ENCODE data around the gene GPR143. TPM values are rescaled to one million over a fixed set of nuclear protein-coding genes. Genes with fewer than 3 reads are reported as not detected.

Gene GPR143
- total RNA-seq, 1 experiment from 2014 or later, result 32.1 TPM

GRCh38 chrX:9747644-9748043, 18.0 kb downstream of the GPR143 start:
- Histone ChIP-seq H3K4me3 (ENCODE audit: insufficient read depth, low read depth, low read length) (no peak overlapping the region), H3K36me3 (replicated peaks; ENCODE audit: control insufficient read depth, insufficient read depth, low read length) (no peaks in the 10 kb centered on the region; the same call in 1 of the 2 replicates), H3K27me3 (ENCODE audit: control insufficient read depth, insufficient read depth, low read length) (no peaks in the 10 kb centered on the region)
- no peak for DNase-seq

GRCh38 chrX:9746148-9746888, 19.3 kb downstream of the GPR143 start:
- Histone ChIP-seq H3K36me3 (replicated peaks; ENCODE audit: control insufficient read depth, insufficient read depth, low read length) (no peaks in the 10 kb centered on the region; the same call in 1 of the 2 replicates), H3K27me3 (ENCODE audit: control insufficient read depth, insufficient read depth, low read length) (no peaks in the 10 kb centered on the region), H3K4me3 (ENCODE audit: insufficient read depth, low read depth, low read length) (no peak overlapping the region)
- peak; percentile 66 for DNase-seq

GRCh38 chrX:9745417-9746115, 20.1 kb downstream of the GPR143 start:
- Histone ChIP-seq H3K27me3 (ENCODE audit: control insufficient read depth, insufficient read depth, low read length) (no peaks in the 10 kb centered on the region), H3K36me3 (replicated peaks; ENCODE audit: control insufficient read depth, insufficient read depth, low read length) (no peaks in the 10 kb centered on the region; the same call in 1 of the 2 replicates), H3K4me3 (ENCODE audit: insufficient read depth, low read depth, low read length) (no peak overlapping the region)
- DNase-seq, result no peak

- Histone ChIP-seq H3K27me3 (ENCODE audit: control insufficient read depth, insufficient read depth, low read length) (no peaks in the 10 kb centered on the region), H3K36me3 (replicated peaks; ENCODE audit: control insufficient read depth, insufficient read depth, low read length) (no peaks in the 10 kb centered on the region; the same call in none of the 2 replicates), H3K4me3 (ENCODE audit: insufficient read depth, low read depth, low read length) (no peak overlapping the region)
- no peak for DNase-seq
These were observed 26.5 kb downstream of the GPR143 start for GRCh38 chrX:9739130-9739529.

GRCh38 chrX:9738151-9738550, 27.5 kb downstream of the GPR143 start:
- no peak overlapping the region for H3K4me3 ChIP-seq (ENCODE audit: insufficient read depth, low read depth, low read length)
- DNase-seq, result no peak
- no peaks in the 10 kb centered on the region for H3K27me3 ChIP-seq (ENCODE audit: control insufficient read depth, insufficient read depth, low read length)
- H3K36me3 ChIP-seq (replicated peaks; ENCODE audit: control insufficient read depth, insufficient read depth, low read length), result no peaks in the 10 kb centered on the region; the same call in 1 of the 2 replicates

- Histone ChIP-seq H3K4me3 (ENCODE audit: insufficient read depth, low read depth, low read length) (no peak overlapping the region), H3K36me3 (replicated peaks; ENCODE audit: control insufficient read depth, insufficient read depth, low read length) (no peaks in the 10 kb centered on the region; the same call in 1 of the 2 replicates), H3K27me3 (ENCODE audit: control insufficient read depth, insufficient read depth, low read length) (no peaks in the 10 kb centered on the region)
- no peak for DNase-seq
These were observed 28.3 kb downstream of the GPR143 start for GRCh38 chrX:9737363-9737762.

- Histone ChIP-seq H3K27me3 (ENCODE audit: control insufficient read depth, insufficient read depth, low read length) (no peaks in the 10 kb centered on the region), H3K4me3 (ENCODE audit: insufficient read depth, low read depth, low read length) (no peak overlapping the region), H3K36me3 (replicated peaks; ENCODE audit: control insufficient read depth, insufficient read depth, low read length) (no peaks in the 10 kb centered on the region)
- DNase-seq, result no peak
These were observed 34.9 kb downstream of the GPR143 start for GRCh38 chrX:9730752-9731151.

- H3K36me3 ChIP-seq (replicated peaks; ENCODE audit: control insufficient read depth, insufficient read depth, low read length), result peaks cover 3% of the 10 kb centered on the region; the same call in 1 of the 2 replicates
- no peaks in the 10 kb centered on the region for H3K27me3 ChIP-seq (ENCODE audit: control insufficient read depth, insufficient read depth, low read length)
- no peak overlapping the region for H3K4me3 ChIP-seq (ENCODE audit: insufficient read depth, low read depth, low read length)
- DNase-seq, result no peak
These were observed 35.6 kb downstream of the GPR143 start for GRCh38 chrX:9730078-9730477.

GRCh38 chrX:9729171-9729885, 36.3 kb downstream of the GPR143 start:
- peaks cover 3% of the 10 kb centered on the region; the same call in 1 of the 2 replicates for H3K36me3 ChIP-seq (replicated peaks; ENCODE audit: control insufficient read depth, insufficient read depth, low read length)
- no peak for DNase-seq
- H3K27me3 ChIP-seq (ENCODE audit: control insufficient read depth, insufficient read depth, low read length), result no peaks in the 10 kb centered on the region
- H3K4me3 ChIP-seq (ENCODE audit: insufficient read depth, low read depth, low read length), result no peak overlapping the region

GRCh38 chrX:9728261-9728660, 37.4 kb downstream of the GPR143 start:
- DNase-seq, result no peak
- Histone ChIP-seq H3K4me3 (ENCODE audit: insufficient read depth, low read depth, low read length) (no peak overlapping the region), H3K36me3 (replicated peaks; ENCODE audit: control insufficient read depth, insufficient read depth, low read length) (peaks cover 3% of the 10 kb centered on the region; the same call in 1 of the 2 replicates), H3K27me3 (ENCODE audit: control insufficient read depth, insufficient read depth, low read length) (no peaks in the 10 kb centered on the region)

GRCh38 chrX:9724711-9725110, 40.9 kb downstream of the GPR143 start:
- Histone ChIP-seq H3K36me3 (replicated peaks; ENCODE audit: control insufficient read depth, insufficient read depth, low read length) (peaks cover 3% of the 10 kb centered on the region; the same call in 1 of the 2 replicates), H3K27me3 (ENCODE audit: control insufficient read depth, insufficient read depth, low read length) (no peaks in the 10 kb centered on the region), H3K4me3 (ENCODE audit: insufficient read depth, low read depth, low read length) (no peak overlapping the region)
- DNase-seq, result no peak

GRCh38 chrX:9717376-9717775, 48.3 kb downstream of the GPR143 start:
- Histone ChIP-seq H3K36me3 (replicated peaks; ENCODE audit: control insufficient read depth, insufficient read depth, low read length) (peaks cover 5% of the 10 kb centered on the region), H3K27me3 (ENCODE audit: control insufficient read depth, insufficient read depth, low read length) (no peaks in the 10 kb centered on the region), H3K4me3 (ENCODE audit: insufficient read depth, low read depth, low read length) (no peak overlapping the region)
- no peak for DNase-seq

- no peak for DNase-seq
- Histone ChIP-seq H3K4me3 (ENCODE audit: insufficient read depth, low read depth, low read length) (no peak overlapping the region), H3K36me3 (replicated peaks; ENCODE audit: control insufficient read depth, insufficient read depth, low read length) (peaks cover 12% of the 10 kb centered on the region), H3K27me3 (ENCODE audit: control insufficient read depth, insufficient read depth, low read length) (no peaks in the 10 kb centered on the region)
These were observed 55.3 kb downstream of the GPR143 start for GRCh38 chrX:9710332-9710731.

- DNase-seq, result peak; percentile 90
- H3K27me3 ChIP-seq (ENCODE audit: control insufficient read depth, insufficient read depth, low read length), result no peaks in the 10 kb centered on the region
- H3K4me3 ChIP-seq (ENCODE audit: insufficient read depth, low read depth, low read length), result no peak overlapping the region
- H3K36me3 ChIP-seq (replicated peaks; ENCODE audit: control insufficient read depth, insufficient read depth, low read length), result peaks cover 12% of the 10 kb centered on the region
These were observed 56.6 kb downstream of the GPR143 start for GRCh38 chrX:9708923-9709553.

Data from H7 (cell line).